Inflammatory macrophage (primary cell): ENCODE data around the gene OSMR.

Source experiments
- DNase-seq, 2 donors: peaks; one replicate each; pipeline ENCODE4 v3.0.0-alpha.2; 2020 to 2022
- total RNA-seq, 18 experiments: gene quantifications; one replicate each; lab custom pipeline; 2026; ENCODE audit warnings: mixed read lengths in 6 of 18, inconsistent platforms in 2 of 18; lab: John Stamatoyannopoulos, UW

OSMR gene
- total RNA-seq, result 0 to 1.0 (median 0.05) reads per million in 18 experiments

GRCh38 chr5:38845526-38846378, at the start of gene OSMR:
Gene OSMR (plus strand): TSS chr5:38846012. CDS start chr5:38869045, 23,033 bp downstream.
- DNase-seq, result peak in 1 of 2 donors; percentile 2

- DNase-seq, result no peak
Measured at GRCh38 chr5:38796742-38797108, 49.1 kb upstream of the OSMR start.

GRCh38 chr5:38797838-38798237, 48.0 kb upstream of the OSMR start:
- no peak for DNase-seq

DNA sequence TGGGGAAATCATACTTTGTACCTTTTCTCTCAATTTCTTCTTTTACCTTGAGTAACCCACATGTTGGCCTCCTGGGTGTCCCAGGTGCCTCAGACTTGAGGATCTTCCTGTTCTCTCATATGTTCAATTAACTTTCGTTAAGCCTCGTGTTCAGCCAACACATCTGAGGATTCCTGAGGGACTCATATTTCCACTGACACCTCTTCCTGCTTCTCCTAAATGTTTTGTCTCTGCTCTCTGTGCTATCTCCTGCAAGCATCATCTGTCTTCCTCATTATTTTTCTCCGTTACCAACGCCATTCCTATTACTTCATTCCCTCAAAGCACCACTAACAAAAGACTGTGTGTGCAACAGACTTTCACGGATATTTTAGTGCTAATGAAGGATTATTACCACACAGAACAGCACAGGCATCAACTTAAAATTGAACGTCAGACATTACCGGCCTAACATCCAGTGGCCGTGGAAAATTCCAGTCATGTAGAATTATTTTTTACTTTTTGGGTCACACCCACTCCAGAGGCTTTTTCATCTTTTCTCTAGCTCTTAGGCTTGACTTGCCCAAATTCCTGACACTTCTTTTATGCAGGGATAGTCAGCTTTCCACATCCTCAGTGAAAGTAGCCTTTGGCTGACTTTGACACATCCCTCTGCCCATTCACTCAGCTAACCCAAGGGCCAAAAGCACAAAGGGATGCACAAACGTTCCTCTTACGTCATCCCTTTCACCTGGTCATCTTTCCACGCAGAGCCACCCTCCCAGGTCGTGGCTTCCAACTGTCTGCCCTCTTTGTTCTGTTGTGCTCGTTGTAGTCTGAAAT, 46.0 kb upstream of the OSMR start:
- DNase-seq, result no peak

- no peak for DNase-seq
Measured at GRCh38 chr5:38800515-38800914, 45.3 kb upstream of the OSMR start.

- no peak for DNase-seq
Measured at GRCh38 chr5:38802125-38802524, 43.7 kb upstream of the OSMR start.

- no peak for DNase-seq
Measured at GRCh38 chr5:38803246-38803645, 42.6 kb upstream of the OSMR start.

GRCh38 chr5:38806775-38807258, 39.0 kb upstream of the OSMR start:
- DNase-seq, result no peak

DNA sequence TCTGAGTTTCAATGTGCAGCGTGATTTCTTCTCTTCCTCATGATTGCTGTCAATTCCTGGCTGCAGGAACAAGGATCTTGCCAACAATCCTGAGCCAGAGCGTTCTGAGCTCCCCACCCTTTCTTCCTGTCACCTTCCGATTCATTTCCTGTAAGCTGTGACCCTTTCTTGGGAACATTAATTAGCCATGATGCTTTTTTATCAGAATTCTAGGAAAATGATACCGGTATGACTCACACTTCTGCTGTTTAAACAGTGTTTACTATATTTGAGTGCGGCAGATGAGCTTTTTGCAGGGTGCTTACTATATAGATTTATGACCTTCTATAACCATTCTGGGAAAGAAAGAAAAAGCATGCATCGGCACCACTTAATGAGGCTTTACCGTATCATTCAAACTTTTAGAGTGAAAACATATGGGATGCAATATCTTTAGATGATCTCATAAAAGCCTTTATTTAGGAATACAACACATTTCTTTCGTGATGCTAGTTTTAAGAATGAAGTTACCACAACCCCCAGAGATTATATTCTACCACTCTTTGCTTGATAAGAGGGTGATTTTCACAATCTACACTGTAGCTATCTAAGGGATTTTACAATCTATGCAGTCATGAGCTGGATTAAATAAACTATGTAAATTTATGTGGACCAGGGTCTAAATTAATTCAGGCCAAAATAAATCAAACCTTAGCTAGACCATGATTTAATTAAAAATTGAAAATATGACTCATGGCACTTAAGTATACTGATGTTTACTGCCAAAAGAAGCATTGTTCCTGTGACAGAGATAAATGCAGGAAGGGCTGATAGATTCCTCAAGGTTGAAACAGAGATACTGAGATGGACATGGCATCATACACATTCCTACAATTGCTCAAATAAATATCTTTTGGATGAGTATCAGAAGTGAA, 38.0 kb upstream of the OSMR start:
- no peak for DNase-seq

DNA sequence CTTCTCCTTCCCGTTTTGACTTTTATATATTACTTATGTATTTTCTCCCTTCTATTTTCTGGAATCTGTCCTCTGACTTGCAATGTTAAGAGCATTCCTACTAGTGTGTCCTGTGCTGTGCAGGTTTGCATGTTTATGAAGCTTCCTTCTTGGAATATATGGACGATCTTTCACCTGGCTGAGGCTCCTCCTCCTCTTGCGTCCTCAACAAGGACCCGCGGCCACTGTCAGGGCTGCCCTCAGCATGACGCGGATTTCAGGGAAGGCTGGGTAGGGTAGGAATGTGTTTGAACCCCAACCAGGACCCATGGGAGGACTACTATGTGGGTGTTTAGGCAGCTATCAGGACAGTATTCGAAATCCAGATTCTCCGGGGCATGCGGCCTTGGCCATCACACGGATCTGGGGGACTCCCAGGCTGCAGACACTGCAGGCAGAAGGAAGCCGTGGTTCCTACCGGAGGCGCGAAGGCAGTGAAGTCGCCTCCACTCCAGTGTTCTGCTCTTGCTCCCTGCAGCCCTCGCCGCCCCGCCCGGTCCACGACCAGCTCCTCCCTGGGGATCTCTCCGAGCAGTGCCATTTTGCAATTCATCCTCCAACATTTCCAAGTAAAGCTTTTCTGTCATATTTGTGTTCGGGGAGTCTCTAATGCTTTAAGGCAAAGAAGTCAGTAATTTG, 37.0 kb upstream of the OSMR start:
- no peak for DNase-seq

- DNase-seq, result peak; percentile 35 to 67
Measured at GRCh38 chr5:38809388-38810359, 36.1 kb upstream of the OSMR start.

DNA sequence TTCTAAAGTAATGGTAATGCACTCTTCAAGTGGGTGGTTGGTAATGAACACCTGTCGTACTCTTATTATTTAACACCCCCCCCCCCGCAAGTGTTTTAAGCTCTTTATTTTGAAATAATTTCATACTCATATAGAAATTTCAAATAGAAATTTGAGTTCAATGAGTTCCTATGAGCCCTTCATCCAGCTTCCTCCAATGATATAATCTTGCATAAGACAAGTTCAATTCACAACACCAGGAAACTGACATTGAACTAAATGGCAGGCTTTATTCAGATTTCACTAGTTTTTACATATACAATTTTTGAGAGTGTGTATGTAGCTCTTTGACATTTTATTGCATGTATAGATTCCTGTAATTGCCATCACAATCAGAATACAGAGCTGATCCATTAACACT, 30.9 kb upstream of the OSMR start:
- no peak for DNase-seq

DNA sequence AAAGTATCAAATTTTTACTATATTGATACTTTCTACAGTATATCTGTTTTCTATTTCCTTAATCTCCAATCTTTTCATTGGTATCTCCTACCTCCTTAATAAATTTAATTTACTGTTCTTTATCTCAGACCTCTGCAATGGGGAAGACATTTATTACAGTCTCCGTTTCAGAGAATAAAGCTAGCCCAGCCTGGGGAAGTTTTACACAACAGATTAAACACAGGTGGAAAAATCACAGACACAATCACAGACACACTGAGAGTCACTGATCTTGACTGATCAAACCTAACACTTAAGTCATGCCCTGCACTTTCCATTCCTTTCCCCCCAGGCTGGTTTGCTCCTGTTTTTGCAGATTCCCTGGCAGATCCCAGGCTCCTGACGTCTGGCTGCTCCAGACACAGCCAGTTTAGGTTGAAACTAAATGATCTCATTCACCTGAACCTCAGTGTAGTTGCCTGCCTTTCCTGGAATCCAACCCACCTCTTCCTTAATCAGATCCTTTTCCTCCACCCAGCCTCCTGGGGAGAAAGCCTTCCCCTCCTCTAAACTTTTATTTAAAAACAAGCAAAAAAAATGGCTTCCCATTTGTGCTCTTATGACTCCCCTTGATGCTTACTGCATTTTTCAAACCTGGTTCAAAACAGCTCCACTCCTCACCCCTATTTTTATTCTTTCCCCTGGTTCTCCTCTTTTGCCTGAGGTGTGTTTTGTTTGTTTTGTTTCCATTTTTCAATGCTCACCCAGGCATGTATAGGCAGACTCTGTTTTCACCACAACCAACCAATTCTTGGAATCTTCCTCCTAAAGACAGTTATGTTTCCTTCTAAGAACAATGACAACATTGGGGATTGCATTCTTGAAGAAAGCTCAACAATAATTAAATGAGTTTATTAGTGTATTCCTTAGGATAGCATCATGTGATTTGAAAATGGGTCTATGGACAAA, 29.5 kb upstream of the OSMR start:
- no peak for DNase-seq

DNA sequence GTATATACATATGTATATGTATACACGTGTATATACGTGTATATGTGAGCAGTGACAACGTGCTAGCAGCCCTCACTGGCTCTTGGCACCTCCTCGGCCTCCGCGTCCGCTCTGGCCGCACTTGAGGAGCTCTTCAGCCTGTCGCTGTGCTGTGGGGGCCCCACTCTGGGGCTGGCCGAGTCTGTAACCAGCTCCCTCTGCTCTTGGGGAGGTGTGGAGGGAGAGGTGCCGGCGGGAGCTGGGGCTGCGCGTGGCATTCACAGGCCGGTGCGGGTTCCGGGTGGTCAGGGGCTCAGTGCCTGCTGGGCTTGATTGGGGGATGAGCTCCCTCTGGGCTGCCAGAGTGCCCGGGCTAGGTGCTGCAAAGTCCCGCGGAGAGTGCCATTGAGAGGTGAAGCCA, 24.1 kb upstream of the OSMR start:
- no peak for DNase-seq

GRCh38 chr5:38823503-38823902, 22.3 kb upstream of the OSMR start:
- DNase-seq, result no peak

DNA sequence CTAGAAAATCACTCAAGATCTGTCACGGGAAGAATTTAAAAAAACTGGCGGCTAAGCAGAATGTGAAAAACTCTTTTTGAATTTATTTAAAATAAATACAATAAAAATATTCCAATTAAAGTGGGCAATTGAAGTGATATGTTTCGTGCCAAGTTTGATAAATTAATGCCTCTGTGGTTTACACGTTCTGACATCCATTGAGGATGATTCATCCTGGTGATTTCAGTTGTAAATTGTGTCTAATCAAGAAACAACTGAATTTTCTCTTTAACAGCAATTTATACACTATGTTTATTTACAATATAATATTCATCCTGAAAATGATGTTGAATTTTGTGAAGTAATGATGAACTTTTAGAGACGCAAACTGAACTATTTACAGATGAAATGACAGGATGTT, 21.0 kb upstream of the OSMR start:
- no peak for DNase-seq

DNA sequence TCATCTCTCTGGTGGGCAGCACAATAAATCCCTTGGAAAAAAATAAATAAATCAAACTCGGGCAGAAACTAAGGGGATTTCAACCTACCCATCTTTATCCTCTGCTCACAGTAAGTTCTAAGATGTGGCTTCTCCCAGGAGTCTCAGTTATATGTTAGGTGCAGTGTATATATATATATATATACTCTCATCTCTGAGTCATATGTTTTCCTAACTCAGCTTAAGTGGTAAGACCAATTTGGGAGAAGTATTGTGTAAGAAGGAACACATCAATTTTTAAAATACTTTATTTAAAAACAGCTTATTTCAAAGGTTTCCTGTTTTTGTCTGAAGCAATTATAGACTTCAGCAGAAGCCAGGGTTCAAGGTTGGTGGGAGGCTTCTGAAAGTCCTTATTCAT, 20.3 kb upstream of the OSMR start:
- no peak for DNase-seq

DNA sequence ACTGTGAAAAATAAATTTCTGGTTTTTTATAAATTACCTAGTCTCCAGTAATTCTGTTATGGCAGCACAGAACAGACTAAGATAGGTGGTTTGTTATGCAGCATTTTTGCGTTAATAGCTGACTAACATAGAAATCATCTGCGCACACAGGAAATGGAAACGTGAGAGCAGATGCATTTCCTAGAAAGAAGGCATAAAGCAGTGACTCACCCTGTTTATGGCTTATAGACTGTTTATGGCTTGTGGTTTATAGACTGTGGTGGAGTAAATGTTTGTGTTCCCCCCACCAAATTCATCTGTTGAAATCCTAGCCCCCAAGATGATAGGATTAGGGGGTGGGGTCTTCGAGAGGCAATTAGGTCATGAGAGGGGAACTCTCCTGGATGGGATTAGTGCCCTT, 18.3 kb upstream of the OSMR start:
- DNase-seq, result no peak

- no peak for DNase-seq
Measured at GRCh38 chr5:38830521-38831051, 15.2 kb upstream of the OSMR start.
